ENCODE data around the gene ECE1.

GRCh38 chr1:21236178-21236577 lies 54.1 kb downstream of the ECE1 start:
- TF ChIP-seq CTCF (IDR thresholded peaks at IDR 0.05; ENCODE audit: insufficient read depth, low read length, poor library complexity, severe bottlenecking) (no peak), EZH2phosphoT487 (conservative IDR thresholded peaks at IDR 0.05; ENCODE audit: low read length) (no peak)

Measured in SU-DHL-6 (cell line).